Measurements from ENCODE around the gene EIF2AK3. TPM values are rescaled to one million over a fixed set of nuclear protein-coding genes. Genes with fewer than 3 reads are reported as not detected.

EIF2AK3 gene
- polyA plus RNA-seq, 2 of the 4 experiments (the other 2 are of a cell fraction), result 11.0 to 17.5 TPM

- TF ChIP-seq KDM5A (IDR thresholded peaks at IDR 0.05), result no peak
- TF ChIP-seq JUNB (IDR thresholded peaks at IDR 0.05), result peak; percentile 85
- TF ChIP-seq PHF8 (IDR thresholded peaks at IDR 0.05; ENCODE audit: borderline replicate concordance, low read depth), result no peak
- no peak for TF ChIP-seq ELK1 (IDR thresholded peaks at IDR 0.05; ENCODE audit: low read depth, low read length)
These were observed 27.2 kb downstream of the EIF2AK3 start (continued) for GRCh38 chr2:88600038-88600465.

GRCh38 chr2:88599527-88599926 lies 27.7 kb downstream of the EIF2AK3 start:
- Histone ChIP-seq H3K9me3 (no peaks in the 10 kb centered on the region), H3K27ac (no peak overlapping the region), H3K4me1 (peaks cover 21% of the 10 kb centered on the region), H3K4me2 (peak overlapping the region; percentile 55), H3K4me3 (no peak overlapping the region)
- no peak for ATAC-seq
- ChIA-PET CTCF (interaction anchor here (1.1 to 2.1 kb wide), 2 partner anchors 8 to 20 kb away, joined by 3 to 7 read pairs; no protein-coding TSS in a partner anchor), POLR2A (interaction anchor here (1.1 kb wide), 1 partner anchor 28 kb away, joined by 6 read pairs; the partner anchor contains the start of gene EIF2AK3)
- TF ChIP-seq CHD4 (IDR thresholded peaks at IDR 0.05; ENCODE audit: borderline replicate concordance) (no peak), KDM1A (IDR thresholded peaks at IDR 0.05; ENCODE audit: low read depth) (no peak), CHD2 (IDR thresholded peaks at IDR 0.05; ENCODE audit: low read length, partially characterized antibody) (no peak)
- DNase-seq (ENCODE audit: low read depth in 1 of 2, low spot score in 1 of 2), result no peak
- FAIRE-seq, result no peak
- WGBS (ENCODE audit: missing lambda C conversion rate), result 84% methylated on average over 2 of the region's 2 CpGs

- no peak overlapping the region for H3K4me2 ChIP-seq
- DNase-seq (ENCODE audit: low read depth in 1 of 2, low spot score in 1 of 2) (no peak), FAIRE-seq (no peak), ATAC-seq (no peak)
- ChIA-PET POLR2A (no interaction called here), CTCF (interaction anchor here (2.0 kb wide), 1 partner anchor 36 kb away, joined by 5 read pairs; no protein-coding TSS in a partner anchor)
- no peak overlapping the region for H3K4me3 ChIP-seq
- no peak overlapping the region for H3K27ac ChIP-seq
- no peaks in the 10 kb centered on the region for H3K9me3 ChIP-seq
- peaks cover 21% of the 10 kb centered on the region for H3K4me1 ChIP-seq
- TF ChIP-seq PHF8 (IDR thresholded peaks at IDR 0.05; ENCODE audit: borderline replicate concordance, low read depth), result no peak
- no peak for TF ChIP-seq SREBF2 (IDR thresholded peaks at IDR 0.05)
- no peak for TF ChIP-seq GATA3 (IDR thresholded peaks at IDR 0.05; ENCODE audit: borderline replicate concordance)
- no peak for TF ChIP-seq HOXB13 (CRISPR knock-in tag; IDR thresholded peaks at IDR 0.05; ENCODE audit: low read depth)
- TF ChIP-seq ZC3H11A (IDR thresholded peaks at IDR 0.05), result no peak
- TF ChIP-seq PBX3 (IDR thresholded peaks at IDR 0.05), result no peak
- no peak for TF ChIP-seq ZSCAN20 (CRISPR knock-in tag; IDR thresholded peaks at IDR 0.05)
- TF ChIP-seq HEYL (CRISPR knock-in tag; IDR thresholded peaks at IDR 0.05), result no peak
- no peak for TF ChIP-seq FOXS1 (CRISPR knock-in tag; IDR thresholded peaks at IDR 0.05)
These were observed 30.1 kb downstream of the EIF2AK3 start for GRCh38 chr2:88597168-88597567.

- FAIRE-seq (no peak), ATAC-seq (no peak), DNase-seq (ENCODE audit: low read depth in 1 of 2, low spot score in 1 of 2) (no peak)
- Histone ChIP-seq H3K4me2 (no peak overlapping the region), H3K27ac (no peak overlapping the region), H3K9me3 (no peaks in the 10 kb centered on the region), H3K4me3 (no peak overlapping the region), H3K4me1 (peaks cover 21% of the 10 kb centered on the region)
- 90% methylated on average over 8 of the region's 8 CpGs for WGBS (ENCODE audit: missing lambda C conversion rate)
- POLR2A ChIA-PET, result no interaction called here
- CTCF ChIA-PET, result interaction anchor here (1.6 to 2.0 kb wide), 5 partner anchors 37 to 76 kb away, joined by 3 to 12 read pairs (median 7); no protein-coding TSS in a partner anchor
- TF ChIP-seq ATOH8 (CRISPR knock-in tag; IDR thresholded peaks at IDR 0.05; ENCODE audit: low read depth) (no peak), HOXB13 (CRISPR knock-in tag; IDR thresholded peaks at IDR 0.05; ENCODE audit: low read depth) (no peak), HDAC2 (IDR thresholded peaks at IDR 0.05) (no peak), CHD2 (IDR thresholded peaks at IDR 0.05; ENCODE audit: low read length, partially characterized antibody) (no peak), HOXA7 (CRISPR knock-in tag; IDR thresholded peaks at IDR 0.05) (no peak), CHD4 (IDR thresholded peaks at IDR 0.05; ENCODE audit: borderline replicate concordance) (no peak), RARB (CRISPR knock-in tag; IDR thresholded peaks at IDR 0.05) (no peak), JUNB (IDR thresholded peaks at IDR 0.05) (no peak), EHF (CRISPR knock-in tag; IDR thresholded peaks at IDR 0.05) (no peak), EHMT2 (IDR thresholded peaks at IDR 0.05; ENCODE audit: low read depth) (no peak), RNF2 (IDR thresholded peaks at IDR 0.05; ENCODE audit: borderline replicate concordance, low read depth) (no peak), PHF8 (IDR thresholded peaks at IDR 0.05; ENCODE audit: borderline replicate concordance, low read depth) (no peak), POLR2AphosphoS2 (conservative IDR thresholded peaks at IDR 0.05; ENCODE audit: low read length) (no peak), FOSL2 (IDR thresholded peaks at IDR 0.05) (no peak), FOSL2 (CRISPR knock-in tag; IDR thresholded peaks at IDR 0.05) (no peak), EP300 (IDR thresholded peaks at IDR 0.05) (no peak), CEBPB (IDR thresholded peaks at IDR 0.05) (no peak), MAZ (IDR thresholded peaks at IDR 0.05; ENCODE audit: borderline replicate concordance, low read depth, low read length) (no peak)
These were observed 31.0 kb downstream of the EIF2AK3 start for GRCh38 chr2:88596141-88596830.

Data from A549 (cell line).